ENCODE measurements around the gene DCTPP1.
"Not testable (repeated sequence)": the region's sequence is repeated elsewhere in the genome, so short reads cannot be mapped to it uniquely, and the experiment has no call there.

The DCTPP1 gene

GRCh38 chr16:30464078-30464477 lies 34.2 kb upstream of the DCTPP1 start:
- Histone ChIP-seq H3K9me3 (ENCODE audit: control insufficient read depth, insufficient read depth, low read depth, low read length) (no peaks in the 10 kb centered on the region; the same call in 1 of the 2 replicates), H3K4me3 (ENCODE audit: low read depth, low read length) (no peak overlapping the region), H3K27ac (ENCODE audit: low read depth, low read length) (no peak overlapping the region), H3K36me3 (ENCODE audit: control insufficient read depth, insufficient read depth, low read length) (no peaks in the 10 kb centered on the region), H3K27me3 (ENCODE audit: control insufficient read depth, insufficient read depth, low read length) (no peaks in the 10 kb centered on the region), H3K4me1 (ENCODE audit: control insufficient read depth, insufficient read depth, low read length) (no peaks in the 10 kb centered on the region), H3K9ac (ENCODE audit: low read length) (no peak overlapping the region)

GRCh38 chr16:30461426-30461825 lies 31.6 kb upstream of the DCTPP1 start:
- H3K9ac ChIP-seq (ENCODE audit: low read length); H3K4me1 ChIP-seq (ENCODE audit: control insufficient read depth, insufficient read depth, low read length); H3K4me3 ChIP-seq (ENCODE audit: low read depth, low read length); H3K27ac ChIP-seq (ENCODE audit: low read depth, low read length); H3K27me3 ChIP-seq (ENCODE audit: control insufficient read depth, insufficient read depth, low read length); H3K9me3 ChIP-seq (ENCODE audit: control insufficient read depth, insufficient read depth, low read depth, low read length); H3K36me3 ChIP-seq (ENCODE audit: control insufficient read depth, insufficient read depth, low read length): not testable (repeated sequence)

GRCh38 chr16:30459456-30459855 lies 29.6 kb upstream of the DCTPP1 start:
- H3K4me1 ChIP-seq (ENCODE audit: control insufficient read depth, insufficient read depth, low read length): no peaks in the 10 kb centered on the region
- no peaks in the 10 kb centered on the region for H3K27me3 ChIP-seq (ENCODE audit: control insufficient read depth, insufficient read depth, low read length)
- no peak overlapping the region for H3K27ac ChIP-seq (ENCODE audit: low read depth, low read length)
- H3K4me3 ChIP-seq (ENCODE audit: low read depth, low read length): no peak overlapping the region
- no peaks in the 10 kb centered on the region; the same call in 1 of the 2 replicates for H3K9me3 ChIP-seq (ENCODE audit: control insufficient read depth, insufficient read depth, low read depth, low read length)
- H3K9ac ChIP-seq (ENCODE audit: low read length): no peak overlapping the region
- no peaks in the 10 kb centered on the region for H3K36me3 ChIP-seq (ENCODE audit: control insufficient read depth, insufficient read depth, low read length)

- H3K27me3 ChIP-seq (ENCODE audit: control insufficient read depth, insufficient read depth, low read length): no peaks in the 10 kb centered on the region
- no peaks in the 10 kb centered on the region; the same call in 1 of the 2 replicates for H3K9me3 ChIP-seq (ENCODE audit: control insufficient read depth, insufficient read depth, low read depth, low read length)
- H3K36me3 ChIP-seq (ENCODE audit: control insufficient read depth, insufficient read depth, low read length): no peaks in the 10 kb centered on the region
- H3K27ac ChIP-seq (ENCODE audit: low read depth, low read length): no peak overlapping the region
- no peak overlapping the region for H3K4me3 ChIP-seq (ENCODE audit: low read depth, low read length)
- no peaks in the 10 kb centered on the region for H3K4me1 ChIP-seq (ENCODE audit: control insufficient read depth, insufficient read depth, low read length)
- H3K9ac ChIP-seq (ENCODE audit: low read length): no peak overlapping the region
Observed at GRCh38 chr16:30458561-30459394, 28.9 kb upstream of the DCTPP1 start.

GRCh38 chr16:30457743-30458560 lies 28.1 kb upstream of the DCTPP1 start:
- H3K4me1 ChIP-seq (ENCODE audit: control insufficient read depth, insufficient read depth, low read length): no peaks in the 10 kb centered on the region
- no peak overlapping the region for H3K4me3 ChIP-seq (ENCODE audit: low read depth, low read length)
- H3K9ac ChIP-seq (ENCODE audit: low read length): no peak overlapping the region
- H3K27ac ChIP-seq (ENCODE audit: low read depth, low read length): no peak overlapping the region
- H3K36me3 ChIP-seq (ENCODE audit: control insufficient read depth, insufficient read depth, low read length): no peaks in the 10 kb centered on the region
- no peaks in the 10 kb centered on the region for H3K27me3 ChIP-seq (ENCODE audit: control insufficient read depth, insufficient read depth, low read length)
- no peaks in the 10 kb centered on the region; the same call in 1 of the 2 replicates for H3K9me3 ChIP-seq (ENCODE audit: control insufficient read depth, insufficient read depth, low read depth, low read length)

GRCh38 chr16:30457256-30457655 lies 27.4 kb upstream of the DCTPP1 start:
- H3K27ac ChIP-seq (ENCODE audit: low read depth, low read length): no peak overlapping the region
- no peak overlapping the region for H3K9ac ChIP-seq (ENCODE audit: low read length)
- H3K36me3 ChIP-seq (ENCODE audit: control insufficient read depth, insufficient read depth, low read length): no peaks in the 10 kb centered on the region
- H3K9me3 ChIP-seq (ENCODE audit: control insufficient read depth, insufficient read depth, low read depth, low read length): no peaks in the 10 kb centered on the region
- H3K4me1 ChIP-seq (ENCODE audit: control insufficient read depth, insufficient read depth, low read length): no peaks in the 10 kb centered on the region
- no peaks in the 10 kb centered on the region for H3K27me3 ChIP-seq (ENCODE audit: control insufficient read depth, insufficient read depth, low read length)
- H3K4me3 ChIP-seq (ENCODE audit: low read depth, low read length): no peak overlapping the region

GRCh38 chr16:30456302-30456701 lies 26.5 kb upstream of the DCTPP1 start:
- Histone ChIP-seq H3K36me3 (ENCODE audit: control insufficient read depth, insufficient read depth, low read length) (no peaks in the 10 kb centered on the region), H3K9me3 (ENCODE audit: control insufficient read depth, insufficient read depth, low read depth, low read length) (no peaks in the 10 kb centered on the region), H3K27me3 (ENCODE audit: control insufficient read depth, insufficient read depth, low read length) (no peaks in the 10 kb centered on the region), H3K4me1 (ENCODE audit: control insufficient read depth, insufficient read depth, low read length) (no peaks in the 10 kb centered on the region), H3K9ac (ENCODE audit: low read length) (no peak overlapping the region), H3K27ac (ENCODE audit: low read depth, low read length) (no peak overlapping the region), H3K4me3 (ENCODE audit: low read depth, low read length) (no peak overlapping the region)

- H3K27me3 ChIP-seq (ENCODE audit: control insufficient read depth, insufficient read depth, low read length); H3K9ac ChIP-seq (ENCODE audit: low read length); H3K36me3 ChIP-seq (ENCODE audit: control insufficient read depth, insufficient read depth, low read length); H3K27ac ChIP-seq (ENCODE audit: low read depth, low read length); H3K9me3 ChIP-seq (ENCODE audit: control insufficient read depth, insufficient read depth, low read depth, low read length); H3K4me1 ChIP-seq (ENCODE audit: control insufficient read depth, insufficient read depth, low read length); H3K4me3 ChIP-seq (ENCODE audit: low read depth, low read length): not testable (repeated sequence)
Observed at GRCh38 chr16:30452709-30453580, 23.1 kb upstream of the DCTPP1 start.

- H3K27ac ChIP-seq (ENCODE audit: low read depth, low read length): no peak overlapping the region
- peaks cover 9% of the 10 kb centered on the region for H3K36me3 ChIP-seq (ENCODE audit: control insufficient read depth, insufficient read depth, low read length)
Observed at GRCh38 chr16:30449116-30449435, 19.2 kb upstream of the DCTPP1 start.

GRCh38 chr16:30447512-30448226 lies 17.8 kb upstream of the DCTPP1 start:
- H3K27ac ChIP-seq (ENCODE audit: low read depth, low read length): no peak overlapping the region
- peaks cover 14% of the 10 kb centered on the region for H3K36me3 ChIP-seq (ENCODE audit: control insufficient read depth, insufficient read depth, low read length)
- peaks cover 7% of the 10 kb centered on the region; the same call in 1 of the 2 replicates for H3K9me3 ChIP-seq (ENCODE audit: control insufficient read depth, insufficient read depth, low read depth, low read length)
- H3K27me3 ChIP-seq (ENCODE audit: control insufficient read depth, insufficient read depth, low read length): no peaks in the 10 kb centered on the region
- peaks cover 14% of the 10 kb centered on the region for H3K4me1 ChIP-seq (ENCODE audit: control insufficient read depth, insufficient read depth, low read length)
- H3K4me3 ChIP-seq (ENCODE audit: low read depth, low read length): no peak overlapping the region
- no peak overlapping the region for H3K9ac ChIP-seq (ENCODE audit: low read length)

More at GRCh38 chr16:30449116-30449435, 19.2 kb upstream of the DCTPP1 start:
- H3K4me1 ChIP-seq (ENCODE audit: control insufficient read depth, insufficient read depth, low read length): peaks cover 11% of the 10 kb centered on the region
- peaks cover 7% of the 10 kb centered on the region; the same call in 1 of the 2 replicates for H3K9me3 ChIP-seq (ENCODE audit: control insufficient read depth, insufficient read depth, low read depth, low read length)
- H3K27me3 ChIP-seq (ENCODE audit: control insufficient read depth, insufficient read depth, low read length): no peaks in the 10 kb centered on the region
- H3K4me3 ChIP-seq (ENCODE audit: low read depth, low read length): no peak overlapping the region
- H3K9ac ChIP-seq (ENCODE audit: low read length): no peak overlapping the region
